ENCODE results near the gene FAM199X. TPM values are rescaled to one million over a fixed set of nuclear protein-coding genes. Genes with fewer than 3 reads are reported as not detected.

FAM199X gene
- polyA plus RNA-seq, 3 donors, result 4.1 to 8.2 (median 5.0) TPM

DNA sequence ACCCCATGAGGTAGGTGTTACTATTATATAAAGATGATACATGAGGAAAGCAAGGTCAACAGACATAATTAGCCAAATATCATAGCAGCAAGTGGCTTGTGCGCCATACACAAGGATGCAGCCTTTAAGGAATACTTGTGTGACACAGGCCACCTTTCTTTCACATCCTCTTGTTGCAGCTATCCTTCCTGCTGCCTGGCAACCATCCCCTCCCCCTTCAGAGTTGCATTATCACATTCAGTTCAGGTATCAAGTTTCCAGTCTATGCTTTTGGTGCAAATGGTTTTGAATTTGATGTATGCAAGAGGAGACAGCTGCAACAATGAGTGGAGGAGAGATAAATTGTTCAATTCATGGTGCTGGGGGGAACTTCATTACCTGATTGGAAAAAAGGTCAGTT, 47.5 kb upstream of the FAM199X start:
- no peak overlapping the region for H3K4me3 ChIP-seq (replicated peaks in 1 of 3; ENCODE audit: low read depth in 2 of 3, low read length in 3 of 3)
- no peak overlapping the region for H3K4me2 ChIP-seq (replicated peaks; ENCODE audit: extremely low read depth, low read length, poor library complexity, severe bottlenecking)
- peaks cover 0 to under 1% of the 10 kb centered on the region in 2 donors for H3K27me3 ChIP-seq (ENCODE audit: control insufficient read depth in 2 of 2, insufficient read depth in 2 of 2, low read length in 2 of 2)
- no peak overlapping the region for H2AFZ ChIP-seq (ENCODE audit: insufficient read depth, low read depth, low read length, poor library complexity, severe bottlenecking)
- no peak overlapping the region for H3K9ac ChIP-seq (ENCODE audit: insufficient read depth, low read length, poor library complexity, severe bottlenecking)
- H3K79me2 ChIP-seq (ENCODE audit: insufficient read depth, low read length), result no peaks in the 10 kb centered on the region
- no peaks in the 10 kb centered on the region for H3K4me1 ChIP-seq (ENCODE audit: control insufficient read depth in 1 of 2, insufficient read depth in 2 of 2, low read length in 2 of 2)
- intact Hi-C loops (cut with micrococcal nuclease), result no loop called here
- no peak overlapping the region for H3K27ac ChIP-seq (ENCODE audit: low read depth in 1 of 2, low read length in 2 of 2)
- H3K36me3 ChIP-seq (replicated peaks in 1 of 2; ENCODE audit: control insufficient read depth in 1 of 2, insufficient read depth in 2 of 2, low read length in 2 of 2), result no peaks in the 10 kb centered on the region
- H3K9me3 Mint-ChIP-seq, result no peaks in the 10 kb centered on the region
- H3K36me3 Mint-ChIP-seq, result peaks cover 0 to 6% of the 10 kb centered on the region in 2 donors
- no peak for TF ChIP-seq CTCF (IDR thresholded peaks at IDR 0.05)
- no peak overlapping the region for H3K4me3 Mint-ChIP-seq
- no CpG with 5 or more reads among the region's 1 CpG for WGBS (ENCODE audit: insufficient coverage)
- no peaks in the 10 kb centered on the region for H3K9me3 ChIP-seq (replicated peaks in 1 of 2; ENCODE audit: control insufficient read depth in 1 of 2, insufficient read depth in 1 of 2, low read length in 2 of 2)
- no peak for DNase-seq
- H3K27ac Mint-ChIP-seq, result no peak overlapping the region
- peaks cover 4% of the 10 kb centered on the region for H4K20me1 ChIP-seq (ENCODE audit: insufficient read depth, low read length)
- H3K27me3 Mint-ChIP-seq (ENCODE audit: low read depth in 3 of 3), result peaks cover 1 to 5% (median 4%) of the 10 kb centered on the region in 3 donors
- H3K4me1 Mint-ChIP-seq, result peaks cover 7% of the 10 kb centered on the region

DNA sequence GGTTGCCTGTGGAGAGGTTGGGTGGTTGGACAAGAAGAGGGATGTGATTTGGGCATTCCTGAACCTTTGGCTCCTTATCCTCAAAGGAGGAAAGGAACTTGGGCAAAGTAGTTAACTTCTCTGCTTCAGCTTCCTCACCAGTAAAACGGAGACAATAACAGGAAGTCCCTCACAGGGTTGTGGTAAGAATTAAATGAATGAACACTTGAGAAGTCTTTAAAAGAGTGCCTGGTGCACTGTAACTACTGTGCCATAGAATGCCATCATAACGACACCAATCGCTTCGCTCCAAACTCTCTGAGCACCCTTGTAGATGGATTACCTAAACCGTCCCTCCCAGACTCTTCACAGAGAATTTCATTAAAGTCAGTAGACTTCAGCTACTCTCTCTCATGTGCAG, 43.4 kb upstream of the FAM199X start:
- H3K4me3 ChIP-seq (replicated peaks in 1 of 3; ENCODE audit: low read depth in 2 of 3, low read length in 3 of 3), result no peak overlapping the region
- Mint-ChIP-seq H3K27me3 (ENCODE audit: low read depth in 3 of 3) (peaks cover 0 to 4% (median 1%) of the 10 kb centered on the region in 3 donors), H3K27ac (no peak overlapping the region), H3K4me1 (peaks cover 7% of the 10 kb centered on the region), H3K4me3 (no peak overlapping the region), H3K36me3 (peaks cover 12 to 19% of the 10 kb centered on the region in 2 donors), H3K9me3 (no peaks in the 10 kb centered on the region)
- H4K20me1 ChIP-seq (ENCODE audit: insufficient read depth, low read length), result peaks cover 4% of the 10 kb centered on the region
- H3K27ac ChIP-seq (ENCODE audit: low read depth in 1 of 2, low read length in 2 of 2), result no peak overlapping the region
- H3K4me1 ChIP-seq (ENCODE audit: control insufficient read depth in 1 of 2, insufficient read depth in 2 of 2, low read length in 2 of 2), result no peaks in the 10 kb centered on the region
- H2AFZ ChIP-seq (ENCODE audit: insufficient read depth, low read depth, low read length, poor library complexity, severe bottlenecking), result no peak overlapping the region
- no peaks in the 10 kb centered on the region for H3K79me2 ChIP-seq (ENCODE audit: insufficient read depth, low read length)
- H3K27me3 ChIP-seq (ENCODE audit: control insufficient read depth in 2 of 2, insufficient read depth in 2 of 2, low read length in 2 of 2), result no peaks in the 10 kb centered on the region
- intact Hi-C loops (cut with micrococcal nuclease), result no loop called here
- DNase-seq, result no peak
- H3K4me2 ChIP-seq (replicated peaks; ENCODE audit: extremely low read depth, low read length, poor library complexity, severe bottlenecking), result no peak overlapping the region
- no peak overlapping the region for H3K9ac ChIP-seq (ENCODE audit: insufficient read depth, low read length, poor library complexity, severe bottlenecking)
- peaks cover 0 to 13% of the 10 kb centered on the region in 2 donors for H3K36me3 ChIP-seq (replicated peaks in 1 of 2; ENCODE audit: control insufficient read depth in 1 of 2, insufficient read depth in 2 of 2, low read length in 2 of 2)
- H3K9me3 ChIP-seq (replicated peaks in 1 of 2; ENCODE audit: control insufficient read depth in 1 of 2, insufficient read depth in 1 of 2, low read length in 2 of 2), result no peaks in the 10 kb centered on the region
- 0% methylated on average over 2 of the region's 5 CpGs for WGBS (ENCODE audit: insufficient coverage)
- no peak for TF ChIP-seq CTCF (IDR thresholded peaks at IDR 0.05)

Measured in CD14-positive monocyte (primary cell).